Cardiac fibroblast (primary cell): Measurements from ENCODE around the gene FAM78B.

Experiments
- DNase-seq, 2 donors: peaks; one replicate each; pipeline versions ENCODE4 v3.0.0 to v3.0.0-alpha.2; 2010; ENCODE audit warnings: low read depth in 2 of 2
- H3K4me3 ChIP-seq, 2 donors: replicated peaks in 1 of 2; 1 replicate in 1 of 2; 2 replicates in 1 of 2; pipeline ENCODE4 v1.5.1; 2011; ENCODE audit warnings: low read depth in 2 of 2, low read length in 2 of 2, mild to moderate bottlenecking in 2 of 2, moderate library complexity in 1 of 2
- TF ChIP-seq, protein P1 (sequence below): IDR thresholded peaks from one replicate; pipeline ENCODE4 v1.5.1; 2011; ENCODE audit warnings: low read depth, mild to moderate bottlenecking, low read length, inconsistent platforms

Gene FAM78B

GRCh38 chr1:166166698-166167571 lies at the start of gene FAM78B:
Gene FAM78B, minus strand, starts transcription at chr1:166167001. Its CDS starts 753 bp downstream, at chr1:166166248.
- H3K4me3 ChIP-seq = peak within 1 kb of the TSS; percentile 49 to 60
- peak; percentile 60 to 64 for DNase-seq
- TF ChIP-seq, protein P1, sequence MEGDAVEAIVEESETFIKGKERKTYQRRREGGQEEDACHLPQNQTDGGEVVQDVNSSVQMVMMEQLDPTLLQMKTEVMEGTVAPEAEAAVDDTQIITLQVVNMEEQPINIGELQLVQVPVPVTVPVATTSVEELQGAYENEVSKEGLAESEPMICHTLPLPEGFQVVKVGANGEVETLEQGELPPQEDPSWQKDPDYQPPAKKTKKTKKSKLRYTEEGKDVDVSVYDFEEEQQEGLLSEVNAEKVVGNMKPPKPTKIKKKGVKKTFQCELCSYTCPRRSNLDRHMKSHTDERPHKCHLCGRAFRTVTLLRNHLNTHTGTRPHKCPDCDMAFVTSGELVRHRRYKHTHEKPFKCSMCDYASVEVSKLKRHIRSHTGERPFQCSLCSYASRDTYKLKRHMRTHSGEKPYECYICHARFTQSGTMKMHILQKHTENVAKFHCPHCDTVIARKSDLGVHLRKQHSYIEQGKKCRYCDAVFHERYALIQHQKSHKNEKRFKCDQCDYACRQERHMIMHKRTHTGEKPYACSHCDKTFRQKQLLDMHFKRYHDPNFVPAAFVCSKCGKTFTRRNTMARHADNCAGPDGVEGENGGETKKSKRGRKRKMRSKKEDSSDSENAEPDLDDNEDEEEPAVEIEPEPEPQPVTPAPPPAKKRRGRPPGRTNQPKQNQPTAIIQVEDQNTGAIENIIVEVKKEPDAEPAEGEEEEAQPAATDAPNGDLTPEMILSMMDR = peak; percentile 5

DNA sequence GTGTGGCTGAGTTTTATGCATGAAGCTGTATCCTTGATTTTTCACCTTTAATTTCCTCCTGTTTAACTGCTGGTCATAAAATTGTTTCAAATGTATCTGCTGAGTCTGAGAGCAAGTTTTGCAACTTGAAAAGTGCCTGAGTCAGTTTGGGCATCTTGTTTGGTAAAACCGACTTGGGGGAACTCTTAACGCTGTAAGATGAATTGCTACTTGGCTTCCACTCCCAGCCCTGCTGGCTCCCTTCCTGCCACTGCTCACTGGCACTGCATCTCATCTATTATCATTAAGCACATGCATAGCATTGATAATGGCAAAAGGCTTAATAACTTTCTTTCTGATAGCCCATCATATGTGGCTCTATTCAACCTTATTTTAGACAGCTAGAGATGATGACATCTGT lies 35.7 kb upstream of the FAM78B start:
- TF ChIP-seq, protein P1 = no peak
- no peak for DNase-seq
- H3K4me3 ChIP-seq = no peak overlapping the region

DNA sequence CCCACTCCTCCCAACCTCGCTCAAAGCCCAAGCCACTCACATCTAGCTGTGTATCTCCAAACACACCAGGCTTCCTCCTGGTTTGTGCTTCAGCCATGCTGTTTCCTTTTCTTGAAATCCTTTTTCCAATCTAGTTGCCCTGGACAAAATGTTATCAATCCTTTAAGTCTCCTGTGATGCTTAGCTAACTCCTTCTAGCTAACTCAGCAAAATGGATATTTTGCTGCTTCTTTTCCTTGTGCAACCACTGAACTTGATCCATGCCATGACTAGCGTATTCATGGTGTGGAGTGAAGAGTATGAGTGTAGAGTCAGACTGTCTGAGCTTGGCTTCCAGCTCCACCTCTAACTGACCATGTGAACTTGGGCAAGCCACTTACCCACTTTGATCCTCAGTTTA lies 33.9 kb upstream of the FAM78B start:
- no peak for DNase-seq
- no peak overlapping the region for H3K4me3 ChIP-seq
- TF ChIP-seq, protein P1 = no peak

GRCh38 chr1:166197597-166197996 lies 30.8 kb upstream of the FAM78B start:
- H3K4me3 ChIP-seq = no peak overlapping the region
- TF ChIP-seq, protein P1 = no peak
- DNase-seq = no peak

DNA sequence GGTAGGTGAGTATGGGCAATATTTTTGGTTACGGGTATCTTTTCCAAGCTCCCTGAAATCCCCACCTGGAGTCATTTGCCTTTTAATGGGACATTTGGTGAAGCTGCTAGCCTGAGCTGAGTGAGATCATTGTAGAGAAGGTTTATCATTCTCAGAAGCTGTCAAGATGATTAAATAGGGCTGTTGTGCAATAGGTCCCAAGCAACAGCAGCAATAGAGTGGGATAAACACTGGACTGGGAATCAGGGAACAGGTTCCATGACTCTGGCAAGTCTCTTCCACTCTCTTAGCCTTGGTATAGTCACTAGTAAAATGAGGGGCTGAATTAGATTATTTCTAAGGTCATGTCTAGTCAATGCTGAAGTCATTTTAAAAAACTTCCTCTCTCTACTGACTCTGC lies 30.3 kb upstream of the FAM78B start:
- TF ChIP-seq, protein P1 = no peak
- no peak overlapping the region for H3K4me3 ChIP-seq
- DNase-seq = no peak

GRCh38 chr1:166193057-166193698 lies 26.4 kb upstream of the FAM78B start:
- no peak overlapping the region for H3K4me3 ChIP-seq
- no peak for DNase-seq
- TF ChIP-seq, protein P1 = no peak
